Osteoblast (primary cell): Measurements from ENCODE around the gene C4orf54. TPM values are rescaled to one million over a fixed set of nuclear protein-coding genes. Genes with fewer than 3 reads are reported as not detected.

Experiments used
- DNase-seq: peaks from one replicate; pipeline ENCODE4 v3.0.0; 2011; ENCODE audit warnings: low spot score, mixed read lengths; ENCODE audit not compliant: insufficient read length; ENCODE audit errors: missing footprints
- H2AFZ ChIP-seq: 2 replicates; pipeline ENCODE4 v1.6.0; 2011; ENCODE audit warnings: mild to moderate bottlenecking, low read length
- H3K27ac ChIP-seq: 2 replicates; pipeline ENCODE4 v1.5.1; 2011; ENCODE audit warnings: mild to moderate bottlenecking, low read depth, low read length, moderate library complexity
- H3K27me3 ChIP-seq: 2 replicates; pipeline ENCODE4 v1.6.0; 2012; ENCODE audit warnings: mild to moderate bottlenecking, control low read depth, inconsistent platforms, low read length, moderate library complexity; ENCODE audit not compliant: insufficient read depth
- H3K36me3 ChIP-seq: 2 replicates; pipeline ENCODE4 v1.5.1; 2011; ENCODE audit warnings: mild to moderate bottlenecking, low read length, control low read depth, moderate library complexity; ENCODE audit not compliant: insufficient read depth
- H3K4me1 ChIP-seq: 2 replicates; pipeline ENCODE4 v1.5.1; 2011; ENCODE audit warnings: mild to moderate bottlenecking, low read length, control low read depth, moderate library complexity; ENCODE audit not compliant: insufficient read depth
- H3K4me2 ChIP-seq: 2 replicates; pipeline ENCODE4 v1.6.0; 2011; ENCODE audit warnings: mild to moderate bottlenecking, low read length; ENCODE audit not compliant: insufficient read depth
- H3K4me3 ChIP-seq: fragments of 200-600 bp; sonication (generic); 3 replicates; pipeline ENCODE4 v1.5.1; 2012; ENCODE audit warnings: mild to moderate bottlenecking, low read length, inconsistent platforms; ENCODE audit not compliant: insufficient read depth
- H3K79me2 ChIP-seq: 2 replicates; pipeline ENCODE4 v1.6.0; 2012; ENCODE audit warnings: mild to moderate bottlenecking, low read length, control low read depth, inconsistent platforms; ENCODE audit not compliant: insufficient read depth
- H3K9me3 ChIP-seq: 2 replicates; pipeline ENCODE4 v1.5.1; 2011; ENCODE audit warnings: low read depth, low read length, control low read depth
- H4K20me1 ChIP-seq: 2 replicates; pipeline ENCODE4 v1.6.0; 2012; ENCODE audit warnings: mild to moderate bottlenecking, low read length, control low read depth; ENCODE audit not compliant: insufficient read depth
- CTCF ChIP-seq: IDR thresholded peaks from 2 replicates; pipeline ENCODE4 v1.5.1; 2011; ENCODE audit warnings: mild to moderate bottlenecking, low read depth, low read length, moderate library complexity; ENCODE audit errors: extremely low read depth
- total RNA-seq: library from RNA; depleted of rRNA; stranded (reverse); fragments of >200 nt; gene quantifications from 2 replicates; pipeline ENCODE4 v1.2.3, GENCODE V29; 2012

Gene C4orf54
- total RNA-seq, 1 donor, result under 0.01 TPM

DNA sequence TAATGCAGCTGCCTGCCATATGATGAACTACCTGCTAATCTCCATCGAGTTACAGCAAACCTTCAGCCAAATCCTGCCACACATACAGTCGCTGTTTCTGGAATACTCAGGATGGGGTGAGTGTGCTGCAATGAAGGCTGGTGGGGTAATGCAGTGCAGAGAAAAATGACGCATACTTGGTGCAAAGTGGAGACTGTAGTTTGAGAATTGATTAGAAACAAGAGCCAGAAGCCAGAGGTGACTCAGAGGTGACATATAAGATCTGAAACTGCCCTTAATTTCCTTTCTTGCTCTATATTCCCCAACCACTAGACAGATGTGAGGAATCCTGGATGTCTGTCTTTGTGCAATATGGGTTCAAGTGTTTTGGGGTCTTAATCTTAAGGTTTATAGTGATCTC lies 22.0 kb downstream of the C4orf54 start:
- H3K4me2 ChIP-seq, result no peak overlapping the region
- TF ChIP-seq CTCF, result no peak
- H3K4me3 ChIP-seq, result no peak overlapping the region
- H3K27me3 ChIP-seq, result no peaks in the 10 kb centered on the region
- H3K9me3 ChIP-seq, result no peaks in the 10 kb centered on the region
- no peaks in the 10 kb centered on the region for H3K4me1 ChIP-seq
- no peaks in the 10 kb centered on the region for H4K20me1 ChIP-seq
- no peaks in the 10 kb centered on the region for H3K79me2 ChIP-seq
- no peak for DNase-seq
- no peaks in the 10 kb centered on the region for H3K36me3 ChIP-seq
- no peak overlapping the region for H2AFZ ChIP-seq
- H3K27ac ChIP-seq, result no peak overlapping the region

DNA sequence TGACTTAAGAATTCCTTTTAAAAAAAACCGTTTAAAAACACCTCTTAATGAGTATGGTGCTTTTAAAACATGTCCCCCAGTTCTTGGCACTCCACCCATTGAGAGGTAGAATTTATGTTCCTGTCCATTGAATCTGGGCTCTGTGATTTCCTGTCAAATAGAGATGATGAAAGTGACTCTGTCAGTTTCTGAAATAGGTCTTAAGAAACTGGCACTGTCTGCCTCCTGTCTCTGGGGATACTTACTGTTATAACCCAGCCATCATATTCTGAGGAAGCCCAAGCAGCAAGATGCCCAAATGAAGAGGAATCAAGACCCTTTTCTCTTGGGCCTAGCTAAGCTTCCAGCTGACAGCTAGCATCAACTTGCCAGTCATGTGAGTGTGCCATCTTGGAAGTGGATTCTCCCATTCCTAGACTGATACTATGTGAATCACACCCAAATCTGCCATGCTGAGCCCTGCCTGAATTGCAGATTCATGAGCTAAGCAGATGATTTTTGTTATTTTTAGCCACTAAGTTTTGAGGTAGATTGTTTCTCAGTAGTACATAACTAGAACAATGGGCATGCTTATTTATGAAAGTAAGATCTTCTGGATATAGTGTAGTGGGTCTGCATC lies 22.8 kb downstream of the C4orf54 start:
- H3K4me3 ChIP-seq, result no peak overlapping the region
- TF ChIP-seq CTCF, result no peak
- no peaks in the 10 kb centered on the region for H3K79me2 ChIP-seq
- no peak overlapping the region for H3K27ac ChIP-seq
- H4K20me1 ChIP-seq, result no peaks in the 10 kb centered on the region
- H3K9me3 ChIP-seq, result no peaks in the 10 kb centered on the region
- no peaks in the 10 kb centered on the region for H3K36me3 ChIP-seq
- H3K4me1 ChIP-seq, result no peaks in the 10 kb centered on the region
- H2AFZ ChIP-seq, result no peak overlapping the region
- no peak for DNase-seq
- no peak overlapping the region for H3K4me2 ChIP-seq
- no peaks in the 10 kb centered on the region for H3K27me3 ChIP-seq

GRCh38 chr4:99633772-99634171 lies 23.9 kb downstream of the C4orf54 start:
- DNase-seq, result no peak
- H3K9me3 ChIP-seq, result no peaks in the 10 kb centered on the region

More at GRCh38 chr4:99633772-99634171, 23.9 kb downstream of the C4orf54 start:
- Histone ChIP-seq H3K4me2 (no peak overlapping the region), H3K79me2 (no peaks in the 10 kb centered on the region), H2AFZ (no peak overlapping the region), H3K36me3 (no peaks in the 10 kb centered on the region), H4K20me1 (no peaks in the 10 kb centered on the region), H3K4me1 (no peaks in the 10 kb centered on the region), H3K27me3 (no peaks in the 10 kb centered on the region), H3K27ac (no peak overlapping the region), H3K4me3 (no peak overlapping the region)
- no peak for TF ChIP-seq CTCF
